ENCODE measurements around the gene CALCOCO2. TPM values are rescaled to one million over a fixed set of nuclear protein-coding genes. Genes with fewer than 3 reads are reported as not detected.

Gene CALCOCO2
- total and polyA plus RNA-seq, 2 of the 13 experiments (the other 11 are each of a cell fraction or from before 2014, with no cell fraction given), result 72.9 to 111 TPM

DNA sequence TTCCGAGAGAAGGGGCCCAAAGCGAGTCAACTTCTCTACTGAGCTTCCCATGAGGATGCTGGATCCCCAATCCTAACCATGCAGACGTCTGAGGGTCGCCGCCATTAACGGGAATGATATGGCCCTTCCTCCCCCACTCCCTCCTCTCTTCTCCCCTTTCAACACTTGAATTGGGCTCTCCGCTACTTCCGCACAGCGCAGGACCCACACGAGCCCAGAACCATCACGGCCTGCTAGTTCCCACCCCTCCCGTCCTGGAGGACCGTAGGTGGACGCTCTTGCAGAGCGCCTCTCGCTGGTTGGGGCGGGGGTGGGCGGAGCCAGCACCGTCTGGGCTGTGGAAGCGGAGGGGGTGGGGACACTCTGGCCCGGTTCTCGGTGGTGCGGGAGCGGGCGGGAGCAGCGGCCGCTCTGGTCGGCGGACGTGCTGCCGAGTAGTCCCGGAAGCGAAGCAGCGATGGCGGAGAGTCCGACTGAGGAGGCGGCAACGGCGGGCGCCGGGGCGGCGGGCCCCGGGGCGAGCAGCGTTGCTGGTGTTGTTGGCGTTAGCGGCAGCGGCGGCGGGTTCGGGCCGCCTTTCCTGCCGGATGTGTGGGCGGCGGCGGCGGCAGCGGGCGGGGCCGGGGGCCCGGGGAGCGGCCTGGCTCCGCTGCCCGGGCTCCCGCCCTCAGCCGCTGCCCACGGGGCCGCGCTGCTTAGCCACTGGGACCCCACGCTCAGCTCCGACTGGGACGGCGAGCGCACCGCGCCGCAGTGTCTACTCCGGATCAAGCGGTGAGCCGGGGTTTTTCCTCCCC lies 77.4 kb downstream of the CALCOCO2 start, which contains the start of gene UBE2Z (continued):
- TF ChIP-seq XRCC5 (optimal IDR thresholded peaks at IDR 0.05; ENCODE audit: low read length) (peak; percentile 81), SOX13 (IDR thresholded peaks at IDR 0.05) (peak; percentile 40; the same call in 1 of the 2 replicates), SOX13 (CRISPR knock-in tag; conservative IDR thresholded peaks at IDR 0.05 in 1 of 2, IDR thresholded peaks at IDR 0.05 in 1 of 2) (peak in 1 of 2 experiments; percentile 60; a peak in 2 of 4 replicates), ZNF121 (CRISPR knock-in tag; IDR thresholded peaks at IDR 0.05) (no peak; the same call in 1 of the 2 replicates), PCBP2 (optimal IDR thresholded peaks at IDR 0.05; ENCODE audit: low read depth, low read length, poor library complexity, severe bottlenecking) (peak; percentile 75), SKI (IDR thresholded peaks at IDR 0.05; ENCODE audit: partially characterized antibody) (peak; percentile 64), ZNF615 (CRISPR knock-in tag; IDR thresholded peaks at IDR 0.05; ENCODE audit: borderline replicate concordance) (no peak; the same call in 1 of the 2 replicates), NFE2 (CRISPR knock-in tag; IDR thresholded peaks at IDR 0.05) (0 out of 2 replicates have a peak, but pooled peaks have one; percentile 40), ZNF768 (CRISPR knock-in tag; IDR thresholded peaks at IDR 0.05) (peak; percentile 86), NKX3-1 (CRISPR knock-in tag; IDR thresholded peaks at IDR 0.05) (peak; percentile 88), YEATS4 (CRISPR knock-in tag; IDR thresholded peaks at IDR 0.05; ENCODE audit: borderline replicate concordance) (peak; percentile 99), MEIS1 (CRISPR knock-in tag; IDR thresholded peaks at IDR 0.05; ENCODE audit: borderline replicate concordance) (peak; percentile 87; the same call in 1 of the 2 replicates), PATZ1 (CRISPR knock-in tag; IDR thresholded peaks at IDR 0.05) (peak; percentile 92), LCORL (IDR thresholded peaks at IDR 0.05) (peak; percentile 62; the same call in 1 of the 2 replicates), LCORL (CRISPR knock-in tag; IDR thresholded peaks at IDR 0.05) (peak; percentile 86), NONO (IDR thresholded peaks at IDR 0.05) (no peak), NONO (CRISPR knock-in tag; conservative IDR thresholded peaks at IDR 0.05) (peak; percentile 94), ZBTB42 (CRISPR knock-in tag; IDR thresholded peaks at IDR 0.05) (no peak)
- TF ChIP-seq, protein P1, sequence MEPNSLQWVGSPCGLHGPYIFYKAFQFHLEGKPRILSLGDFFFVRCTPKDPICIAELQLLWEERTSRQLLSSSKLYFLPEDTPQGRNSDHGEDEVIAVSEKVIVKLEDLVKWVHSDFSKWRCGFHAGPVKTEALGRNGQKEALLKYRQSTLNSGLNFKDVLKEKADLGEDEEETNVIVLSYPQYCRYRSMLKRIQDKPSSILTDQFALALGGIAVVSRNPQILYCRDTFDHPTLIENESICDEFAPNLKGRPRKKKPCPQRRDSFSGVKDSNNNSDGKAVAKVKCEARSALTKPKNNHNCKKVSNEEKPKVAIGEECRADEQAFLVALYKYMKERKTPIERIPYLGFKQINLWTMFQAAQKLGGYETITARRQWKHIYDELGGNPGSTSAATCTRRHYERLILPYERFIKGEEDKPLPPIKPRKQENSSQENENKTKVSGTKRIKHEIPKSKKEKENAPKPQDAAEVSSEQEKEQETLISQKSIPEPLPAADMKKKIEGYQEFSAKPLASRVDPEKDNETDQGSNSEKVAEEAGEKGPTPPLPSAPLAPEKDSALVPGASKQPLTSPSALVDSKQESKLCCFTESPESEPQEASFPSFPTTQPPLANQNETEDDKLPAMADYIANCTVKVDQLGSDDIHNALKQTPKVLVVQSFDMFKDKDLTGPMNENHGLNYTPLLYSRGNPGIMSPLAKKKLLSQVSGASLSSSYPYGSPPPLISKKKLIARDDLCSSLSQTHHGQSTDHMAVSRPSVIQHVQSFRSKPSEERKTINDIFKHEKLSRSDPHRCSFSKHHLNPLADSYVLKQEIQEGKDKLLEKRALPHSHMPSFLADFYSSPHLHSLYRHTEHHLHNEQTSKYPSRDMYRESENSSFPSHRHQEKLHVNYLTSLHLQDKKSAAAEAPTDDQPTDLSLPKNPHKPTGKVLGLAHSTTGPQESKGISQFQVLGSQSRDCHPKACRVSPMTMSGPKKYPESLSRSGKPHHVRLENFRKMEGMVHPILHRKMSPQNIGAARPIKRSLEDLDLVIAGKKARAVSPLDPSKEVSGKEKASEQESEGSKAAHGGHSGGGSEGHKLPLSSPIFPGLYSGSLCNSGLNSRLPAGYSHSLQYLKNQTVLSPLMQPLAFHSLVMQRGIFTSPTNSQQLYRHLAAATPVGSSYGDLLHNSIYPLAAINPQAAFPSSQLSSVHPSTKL (CRISPR knock-in tag; IDR thresholded peaks at IDR 0.05), result peak; percentile 76
- TF ChIP-seq, protein P2, sequence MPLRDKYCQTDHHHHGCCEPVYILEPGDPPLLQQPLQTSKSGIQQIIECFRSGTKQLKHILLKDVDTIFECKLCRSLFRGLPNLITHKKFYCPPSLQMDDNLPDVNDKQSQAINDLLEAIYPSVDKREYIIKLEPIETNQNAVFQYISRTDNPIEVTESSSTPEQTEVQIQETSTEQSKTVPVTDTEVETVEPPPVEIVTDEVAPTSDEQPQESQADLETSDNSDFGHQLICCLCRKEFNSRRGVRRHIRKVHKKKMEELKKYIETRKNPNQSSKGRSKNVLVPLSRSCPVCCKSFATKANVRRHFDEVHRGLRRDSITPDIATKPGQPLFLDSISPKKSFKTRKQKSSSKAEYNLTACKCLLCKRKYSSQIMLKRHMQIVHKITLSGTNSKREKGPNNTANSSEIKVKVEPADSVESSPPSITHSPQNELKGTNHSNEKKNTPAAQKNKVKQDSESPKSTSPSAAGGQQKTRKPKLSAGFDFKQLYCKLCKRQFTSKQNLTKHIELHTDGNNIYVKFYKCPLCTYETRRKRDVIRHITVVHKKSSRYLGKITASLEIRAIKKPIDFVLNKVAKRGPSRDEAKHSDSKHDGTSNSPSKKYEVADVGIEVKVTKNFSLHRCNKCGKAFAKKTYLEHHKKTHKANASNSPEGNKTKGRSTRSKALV (CRISPR knock-in tag; IDR thresholded peaks at IDR 0.05), result peak; percentile 63; the same call in 1 of the 2 replicates
- TF ChIP-seq, protein P3, sequence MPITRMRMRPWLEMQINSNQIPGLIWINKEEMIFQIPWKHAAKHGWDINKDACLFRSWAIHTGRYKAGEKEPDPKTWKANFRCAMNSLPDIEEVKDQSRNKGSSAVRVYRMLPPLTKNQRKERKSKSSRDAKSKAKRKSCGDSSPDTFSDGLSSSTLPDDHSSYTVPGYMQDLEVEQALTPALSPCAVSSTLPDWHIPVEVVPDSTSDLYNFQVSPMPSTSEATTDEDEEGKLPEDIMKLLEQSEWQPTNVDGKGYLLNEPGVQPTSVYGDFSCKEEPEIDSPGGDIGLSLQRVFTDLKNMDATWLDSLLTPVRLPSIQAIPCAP (CRISPR knock-in tag; IDR thresholded peaks at IDR 0.05; ENCODE audit: low read depth), result peak; percentile 88; the same call in 1 of the 2 replicates
